22Rv1 (cell line): ENCODE data around the gene ZNF507.

Experiments used
- H3K27ac ChIP-seq: fragments of 450-650 bp; 2 replicates; pipeline ENCODE4 v1.5.1; 2017
- CTCF ChIP-seq: fragments of 450-650 bp; IDR thresholded peaks from 2 replicates; pipeline ENCODE4 v1.5.1; 2017; ENCODE audit warnings: mild to moderate bottlenecking
- ZFX ChIP-seq: fragments of 450-650 bp; IDR thresholded peaks from 2 replicates; pipeline ENCODE4 v1.6.1; 2017; ENCODE audit warnings: antibody characterized with exemption, borderline replicate concordance

The ZNF507 gene

GRCh38 chr19:32345261-32346207, at the start of gene ZNF507:
Gene ZNF507 (plus strand): TSS chr19:32345610. CDS start chr19:32352831, 7,221 bp downstream.
- peak within 1 kb of the TSS; percentile 69 for H3K27ac ChIP-seq
- TF ChIP-seq ZFX (no peak), CTCF (peak; percentile 30; the same call in 1 of the 2 replicates)

GRCh38 chr19:32296694-32297093, 48.7 kb upstream of the ZNF507 start:
- TF ChIP-seq ZFX: no peak
- TF ChIP-seq CTCF: no peak
- no peak overlapping the region for H3K27ac ChIP-seq

DNA sequence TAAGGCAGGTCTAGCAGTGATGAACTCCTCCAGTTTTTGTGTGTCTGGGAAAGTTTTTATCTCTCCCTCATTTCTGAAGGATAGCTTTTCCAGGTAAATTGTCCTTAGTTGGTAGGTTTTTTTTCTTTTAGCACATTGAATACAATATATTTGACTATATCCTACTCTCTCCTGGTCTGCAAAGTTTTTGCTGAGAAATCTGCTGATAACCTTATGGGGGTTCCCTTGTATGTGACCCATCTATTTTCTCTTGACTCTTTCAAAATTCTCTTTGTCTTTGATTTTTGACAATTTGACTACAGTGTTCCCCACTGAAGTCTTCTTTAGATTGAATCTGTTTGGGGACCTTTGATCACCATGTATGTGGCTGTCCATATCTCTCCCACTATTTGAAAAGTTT, 42.6 kb upstream of the ZNF507 start:
- TF ChIP-seq ZFX: no peak
- no peak for TF ChIP-seq CTCF
- H3K27ac ChIP-seq: no peak overlapping the region

DNA sequence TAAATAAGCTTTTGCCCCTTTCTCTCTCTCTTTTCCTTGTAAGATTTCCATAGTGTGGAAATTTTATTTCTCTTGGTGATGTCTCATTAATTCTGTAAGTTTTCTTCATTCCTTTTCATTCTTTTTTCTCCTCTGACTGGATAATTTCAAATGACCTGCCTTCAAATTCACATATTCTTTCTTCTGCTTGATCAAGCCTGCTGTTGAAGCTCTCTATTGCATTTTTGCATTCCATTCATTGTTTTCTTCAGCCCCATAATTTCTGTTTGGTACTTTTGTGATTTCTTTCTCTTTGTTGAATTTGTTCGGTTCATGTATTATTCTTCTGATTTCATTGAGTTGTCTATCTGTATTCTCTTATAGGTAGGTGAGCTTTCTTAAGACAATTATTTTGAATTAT, 42.2 kb upstream of the ZNF507 start:
- TF ChIP-seq ZFX (no peak), CTCF (no peak)
- no peak overlapping the region for H3K27ac ChIP-seq

GRCh38 chr19:32307591-32307990, 37.8 kb upstream of the ZNF507 start:
- TF ChIP-seq CTCF (no peak), ZFX (no peak)
- H3K27ac ChIP-seq: no peak overlapping the region

DNA sequence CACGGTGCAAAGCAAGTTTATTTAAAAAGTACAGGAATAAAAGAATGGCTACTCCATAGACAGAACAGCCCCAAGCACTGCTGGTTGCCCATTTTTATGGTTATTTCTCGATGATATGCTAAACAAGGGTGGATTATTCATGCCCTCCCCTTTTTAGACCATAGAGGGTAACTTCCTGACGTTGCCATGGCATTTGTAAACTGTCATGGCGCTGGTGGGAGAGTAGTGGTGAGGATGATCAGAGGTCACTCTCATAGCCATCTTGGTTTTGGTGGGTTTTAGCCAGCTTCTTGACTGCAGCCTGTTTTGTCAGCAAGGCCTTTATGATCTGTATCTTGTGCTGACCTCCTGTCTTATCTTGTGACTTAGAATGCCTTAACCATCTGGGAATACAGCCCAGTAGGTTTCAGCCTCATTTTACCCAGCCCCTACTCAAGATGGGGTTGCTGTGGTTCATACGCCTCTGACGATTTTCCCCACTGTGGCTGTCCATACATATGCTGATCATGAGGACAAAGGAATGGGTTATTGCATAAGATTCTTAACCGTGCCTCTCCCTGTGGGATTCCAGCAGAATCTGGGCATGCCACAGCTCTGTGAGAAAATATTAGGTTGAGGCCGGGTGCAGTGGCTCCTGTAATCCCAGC, 36.9 kb upstream of the ZNF507 start:
- TF ChIP-seq CTCF (no peak), ZFX (no peak)
- H3K27ac ChIP-seq: no peak overlapping the region
